ENCODE results near the gene ETS2.

Gene ETS2

GRCh38 chr21:38761531-38761930 lies 44.2 kb upstream of the ETS2 start:
- TF ChIP-seq, protein P1, sequence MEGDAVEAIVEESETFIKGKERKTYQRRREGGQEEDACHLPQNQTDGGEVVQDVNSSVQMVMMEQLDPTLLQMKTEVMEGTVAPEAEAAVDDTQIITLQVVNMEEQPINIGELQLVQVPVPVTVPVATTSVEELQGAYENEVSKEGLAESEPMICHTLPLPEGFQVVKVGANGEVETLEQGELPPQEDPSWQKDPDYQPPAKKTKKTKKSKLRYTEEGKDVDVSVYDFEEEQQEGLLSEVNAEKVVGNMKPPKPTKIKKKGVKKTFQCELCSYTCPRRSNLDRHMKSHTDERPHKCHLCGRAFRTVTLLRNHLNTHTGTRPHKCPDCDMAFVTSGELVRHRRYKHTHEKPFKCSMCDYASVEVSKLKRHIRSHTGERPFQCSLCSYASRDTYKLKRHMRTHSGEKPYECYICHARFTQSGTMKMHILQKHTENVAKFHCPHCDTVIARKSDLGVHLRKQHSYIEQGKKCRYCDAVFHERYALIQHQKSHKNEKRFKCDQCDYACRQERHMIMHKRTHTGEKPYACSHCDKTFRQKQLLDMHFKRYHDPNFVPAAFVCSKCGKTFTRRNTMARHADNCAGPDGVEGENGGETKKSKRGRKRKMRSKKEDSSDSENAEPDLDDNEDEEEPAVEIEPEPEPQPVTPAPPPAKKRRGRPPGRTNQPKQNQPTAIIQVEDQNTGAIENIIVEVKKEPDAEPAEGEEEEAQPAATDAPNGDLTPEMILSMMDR (IDR thresholded peaks at IDR 0.05; ENCODE audit: control extremely low read depth, extremely low read depth, low read depth, missing control alignments) = no peak
- ChIA-PET POLR2A (no interaction called here), CTCF (interaction anchor here (1.5 to 2.2 kb wide), 2 partner anchors 9 to 27 kb away, joined by 3 to 7 read pairs; no protein-coding TSS in a partner anchor)
- no peak for DNase-seq (ENCODE audit: extremely low spot score)

GRCh38 chr21:38765056-38765455 lies 40.7 kb upstream of the ETS2 start:
- TF ChIP-seq, protein P1 (IDR thresholded peaks at IDR 0.05; ENCODE audit: control extremely low read depth, extremely low read depth, low read depth, missing control alignments) = no peak
- ChIA-PET POLR2A (no interaction called here), CTCF (no interaction called here)
- DNase-seq (ENCODE audit: extremely low spot score) = no peak

DNA sequence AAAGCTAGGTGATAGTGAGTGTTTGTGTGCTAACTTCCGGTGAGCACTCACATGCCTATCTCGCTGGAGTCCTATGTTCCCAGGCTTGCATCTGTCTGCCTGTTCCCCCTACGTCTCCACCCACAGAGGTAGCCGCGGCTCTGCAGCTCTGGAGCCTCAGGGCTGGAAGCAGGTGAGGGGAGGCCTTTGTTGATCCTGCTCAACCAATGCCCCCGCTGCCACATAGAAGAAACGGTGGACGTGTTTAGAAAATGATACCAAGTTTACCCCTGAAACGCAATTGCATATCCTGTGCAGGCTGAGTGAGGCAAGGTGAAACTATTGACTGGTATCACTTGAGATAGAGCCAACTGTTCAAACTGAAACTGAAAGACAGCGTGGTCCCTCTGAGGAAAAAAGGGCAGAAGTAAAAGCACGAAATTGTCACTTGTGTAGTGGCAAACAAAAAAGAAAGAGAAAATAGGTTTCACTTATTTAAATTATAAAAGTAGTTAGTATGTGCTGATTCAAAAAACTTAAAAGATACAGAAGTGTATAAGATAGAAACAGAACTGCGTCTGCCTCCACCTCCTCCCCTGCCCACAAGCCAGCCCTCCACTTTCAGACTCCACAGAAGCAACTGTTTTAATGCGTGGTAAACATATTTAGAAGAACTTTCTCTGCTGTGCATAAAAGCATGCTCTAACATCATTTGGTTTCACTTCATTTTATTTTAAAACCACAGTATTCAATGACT lies 38.6 kb upstream of the ETS2 start:
- POLR2A ChIA-PET = no interaction called here
- CTCF ChIA-PET = interaction anchor here (0.8 kb wide), 1 partner anchor 12 kb away, joined by 3 read pairs; no protein-coding TSS in a partner anchor
- peak; percentile 80 for DNase-seq (ENCODE audit: extremely low spot score)
- TF ChIP-seq, protein P1 (IDR thresholded peaks at IDR 0.05; ENCODE audit: control extremely low read depth, extremely low read depth, low read depth, missing control alignments) = no peak

DNA sequence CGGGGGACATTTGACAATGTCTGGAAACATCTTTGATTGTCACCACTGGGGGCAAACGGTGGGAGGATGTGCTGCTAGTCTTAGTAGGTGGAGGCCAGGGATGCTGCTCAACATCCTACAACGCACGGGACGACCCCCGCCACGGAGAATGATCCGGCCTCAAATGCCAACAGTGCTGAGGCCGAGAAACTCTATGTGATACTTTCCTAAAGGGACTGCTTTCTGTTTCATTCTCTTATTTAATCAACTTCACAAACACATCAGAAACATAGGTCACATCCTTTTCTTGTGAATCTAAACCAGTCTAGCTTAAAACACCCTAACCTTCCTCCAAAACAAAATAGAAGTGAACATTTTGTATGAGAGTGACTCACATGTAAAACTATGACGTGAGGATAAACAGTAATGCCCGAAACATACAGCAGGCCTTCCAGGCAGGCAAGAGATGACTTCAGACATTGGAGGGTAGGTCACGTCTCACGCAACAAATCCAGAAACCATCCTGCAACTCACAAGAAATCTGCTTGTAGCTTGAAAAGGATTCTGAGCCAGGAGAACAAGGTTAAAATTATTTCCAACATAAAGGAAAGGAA lies 37.2 kb upstream of the ETS2 start:
- TF ChIP-seq, protein P1 (IDR thresholded peaks at IDR 0.05; ENCODE audit: control extremely low read depth, extremely low read depth, low read depth, missing control alignments) = no peak
- ChIA-PET POLR2A (no interaction called here), CTCF (interaction anchor here (1.1 to 1.5 kb wide), 2 partner anchors 10 to 63 kb away, joined by 3 to 4 read pairs; no protein-coding TSS in a partner anchor)
- peak; percentile 34 for DNase-seq (ENCODE audit: extremely low spot score)

DNA sequence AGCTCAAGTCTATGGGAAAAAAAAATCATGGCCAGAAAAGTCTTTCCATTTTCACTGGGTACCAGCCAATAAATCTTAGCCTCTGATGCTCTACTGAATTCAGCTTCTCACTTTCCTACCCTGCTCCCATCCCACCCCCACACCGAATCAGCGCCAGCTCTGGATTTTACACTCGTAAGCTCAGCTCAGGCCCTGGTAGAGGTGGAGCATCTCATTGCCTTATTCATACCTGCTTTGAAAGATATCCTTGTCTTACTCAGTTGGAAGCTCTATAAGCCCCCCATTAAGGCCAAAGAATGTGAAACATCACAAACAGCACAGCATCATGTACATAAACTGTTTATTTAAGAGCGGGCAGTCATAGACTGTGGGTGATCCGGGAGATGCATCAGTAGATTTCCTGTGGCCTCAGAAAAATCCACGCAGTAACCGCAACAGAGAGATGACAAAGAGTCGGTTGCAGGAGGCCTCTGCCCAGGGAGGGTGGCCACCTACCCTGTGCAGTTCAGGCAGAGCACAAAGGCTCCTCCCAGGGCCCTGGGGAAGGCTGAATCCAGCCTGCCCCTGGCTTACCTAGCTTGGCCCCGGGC lies 36.4 kb upstream of the ETS2 start:
- TF ChIP-seq, protein P1 (IDR thresholded peaks at IDR 0.05; ENCODE audit: control extremely low read depth, extremely low read depth, low read depth, missing control alignments) = no peak
- POLR2A ChIA-PET = no interaction called here
- DNase-seq (ENCODE audit: extremely low spot score) = no peak
- CTCF ChIA-PET = interaction anchor here (1.5 kb wide), 1 partner anchor 9 kb away, joined by 4 read pairs; no protein-coding TSS in a partner anchor

DNA sequence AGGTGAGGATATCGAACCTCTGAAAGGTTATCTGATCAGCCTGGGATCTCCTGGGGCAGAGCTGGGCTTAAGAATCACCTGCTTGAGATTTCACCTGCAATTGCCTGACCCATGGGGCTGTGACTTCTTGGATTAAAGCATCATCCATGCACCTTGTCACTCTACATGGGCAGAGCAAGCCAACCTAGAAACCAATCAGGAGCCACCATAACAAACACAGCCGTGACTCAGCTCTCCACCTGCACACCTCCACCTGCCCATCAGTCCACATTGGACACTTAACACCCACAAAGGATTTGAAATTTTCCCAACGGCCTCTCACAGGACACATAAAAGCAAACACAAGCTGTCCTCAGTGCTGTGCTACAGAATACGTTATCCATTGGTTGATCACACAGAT lies 35.1 kb upstream of the ETS2 start:
- TF ChIP-seq, protein P1 (IDR thresholded peaks at IDR 0.05; ENCODE audit: control extremely low read depth, extremely low read depth, low read depth, missing control alignments) = no peak
- POLR2A ChIA-PET = interaction anchor here (0.6 kb wide), 1 partner anchor 8 kb away, joined by 3 read pairs; no protein-coding TSS in a partner anchor
- DNase-seq (ENCODE audit: extremely low spot score) = no peak
- CTCF ChIA-PET = interaction anchor here (1.7 to 2.7 kb wide), 2 partner anchors 10 to 12 kb away, joined by 4 to 7 read pairs; no protein-coding TSS in a partner anchor

Data from GM10248 (cell line).